Right cardiac atrium (tissue), 5 donors: ENCODE results near the gene PDCD1. TPM values are rescaled to one million over a fixed set of nuclear protein-coding genes. Genes with fewer than 3 reads are reported as not detected.
A peak's percentile ranks its signal among the peaks of the same experiment; 100 is the strongest.

Experiments used
- ATAC-seq, 2 donors: fragments of 200-7000 bp; cut with Tn5 transposase; one replicate each; pipeline versions ENCODE4 v1.8.0 to v1.9.1; 2020; ENCODE audit warnings: moderate library complexity in 2 of 2, mild to moderate bottlenecking in 1 of 2
- DNase-seq, 3 donors: peaks; one replicate each; pipeline ENCODE4 v3.0.0-alpha.2; 2020
- H3K27ac ChIP-seq: one replicate; pipeline ENCODE4 v1.5.1; 2013; ENCODE audit warnings: mild to moderate bottlenecking, low read length, control low read depth, moderate library complexity
- H3K27me3 ChIP-seq: one replicate; pipeline ENCODE4 v1.6.1; 2013; ENCODE audit not compliant: control insufficient read depth, insufficient read depth
- H3K4me1 ChIP-seq: one replicate; pipeline ENCODE4 v1.6.1; 2013; ENCODE audit warnings: low read length; ENCODE audit not compliant: control insufficient read depth, insufficient read depth
- H3K4me3 ChIP-seq: one replicate; pipeline ENCODE4 v1.5.1; 2013; ENCODE audit warnings: low read length, control low read depth
- H3K9me3 ChIP-seq: one replicate; pipeline ENCODE4 v1.6.1; 2013; ENCODE audit warnings: low read length; ENCODE audit not compliant: control insufficient read depth
- WGBS: extraction: QIAGEN DNeasy Blood & Tissue Kit; methylation state at CpG from one replicate; pipeline ENCODE4 v1.1.7; 2013; 5-methylcytosine and 5-hydroxymethylcytosine counted together
- intact Hi-C, 4 donors: fragments of 100-400 bp; cut with DNase I; formaldehyde crosslinking; loops; one replicate each; pipeline versions ENCODE4 v1.11.0 to v1.14.0; 2022 to 2023
- polyA plus RNA-seq: library from polyadenylated mRNA; stranded (reverse); fragments of 200-250 nt; gene quantifications from one replicate; pipeline ENCODE4 v1.2.3, GENCODE V29; 2013
- total RNA-seq, 4 donors: library from RNA; stranded (reverse); fragmentation: NEBNext Ultra II Directional; extraction: Animal tissue kit (Norgen Biotek cat#: 25700); gene quantifications; one replicate each; pipeline ENCODE4 v1.2.1, GENCODE V29; 2021
- donor health status: healthy with polysubstance abuse.
- donor health status: DM: no; HTN: yes; CAD: no.
- donor health status: DM: no; HTN: no; CAD: no.
- donor health status: DM: no; HTN: yes; CAD: no; lungs with severe emphysema.
- donor health status: DM: yes; HTN: yes; CAD: no.

The PDCD1 gene
- total and polyA plus RNA-seq, 5 donors: 5.2 to 7.4 (median 5.5) TPM

DNA sequence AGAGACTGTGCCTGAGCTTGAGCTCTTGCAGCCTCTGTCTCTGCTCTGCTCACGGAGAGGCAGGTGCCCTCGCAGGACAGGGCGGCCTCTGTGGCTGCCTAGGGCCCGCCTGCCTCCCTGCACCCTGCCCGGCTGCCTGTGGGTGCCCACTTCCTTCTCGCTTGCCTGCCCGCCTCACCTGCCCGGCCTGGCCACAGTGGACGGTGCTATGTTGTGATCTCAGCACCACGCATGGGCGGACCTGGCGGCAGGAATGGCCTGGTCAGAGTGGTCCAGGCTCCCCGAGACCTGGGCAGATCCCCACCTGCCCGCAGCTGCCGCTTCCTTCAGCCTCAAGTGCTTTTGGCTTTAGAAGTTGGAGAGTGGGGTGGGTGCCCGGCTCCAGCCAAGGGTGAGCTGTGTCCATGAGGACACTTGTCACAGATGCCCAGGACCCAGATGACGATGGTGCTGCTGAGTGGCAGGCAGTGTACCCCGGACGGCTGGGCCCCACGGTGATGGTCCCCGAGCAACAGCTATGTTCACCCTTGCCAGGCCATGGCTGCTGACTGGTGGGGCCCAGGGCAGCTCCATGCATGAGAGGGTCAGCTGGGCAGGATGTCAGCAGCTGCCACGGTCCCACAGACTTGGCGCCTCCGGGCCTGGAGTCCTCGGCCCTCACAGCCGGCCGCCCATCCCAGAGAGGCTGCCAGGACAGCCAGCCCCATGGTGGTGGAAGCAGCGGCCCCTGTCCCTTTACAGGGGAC lies 36.2 kb upstream of the PDCD1 start:
- no peak overlapping the region for H3K4me3 ChIP-seq
- no peaks in the 10 kb centered on the region for H3K4me1 ChIP-seq
- no peak overlapping the region for H3K27ac ChIP-seq
- H3K9me3 ChIP-seq: no peaks in the 10 kb centered on the region
- DNase-seq (peak in 1 of 3 donors; percentile 63), ATAC-seq (peak in 1 of 2 donors; percentile 3)
- intact Hi-C loops: no loop called here
- H3K27me3 ChIP-seq: no peaks in the 10 kb centered on the region
- WGBS: 87% methylated on average over 28 of the region's 28 CpGs

DNA sequence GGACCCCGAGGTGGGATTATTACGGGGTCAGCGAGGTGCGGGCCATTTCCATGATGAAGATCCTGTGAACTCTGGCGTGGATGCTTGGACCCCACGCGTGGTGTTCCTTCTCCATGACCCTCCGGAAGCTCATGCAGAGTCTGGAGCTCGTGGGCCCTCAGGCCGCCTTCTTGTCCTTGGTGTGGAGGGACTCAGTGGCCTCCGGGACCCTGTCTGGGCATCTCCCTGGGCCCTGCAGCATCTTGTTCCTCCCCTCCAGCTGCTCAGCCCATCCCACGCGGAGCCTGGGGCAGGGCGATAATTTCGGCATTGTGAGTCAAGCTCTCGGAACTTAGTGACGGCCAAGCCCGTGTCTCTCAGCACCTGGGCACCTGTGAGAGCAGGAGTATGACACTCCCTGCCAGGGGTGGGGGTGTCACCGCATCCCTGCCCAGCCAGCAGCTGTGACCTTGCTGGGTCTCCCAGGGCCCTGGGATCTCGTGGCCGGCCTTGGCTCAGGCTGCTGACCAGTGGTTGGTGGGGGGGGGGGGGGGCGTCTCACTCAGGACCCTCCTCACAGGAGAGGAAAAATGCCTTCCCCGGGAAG lies 35.5 kb upstream of the PDCD1 start:
- DNase-seq: no peak
- Histone ChIP-seq H3K27ac (no peak overlapping the region), H3K9me3 (no peaks in the 10 kb centered on the region), H3K4me1 (no peaks in the 10 kb centered on the region), H3K4me3 (no peak overlapping the region), H3K27me3 (no peaks in the 10 kb centered on the region)
- 81% methylated on average over 23 of the region's 23 CpGs for WGBS
- no peak for ATAC-seq
- intact Hi-C loops: no loop called here

DNA sequence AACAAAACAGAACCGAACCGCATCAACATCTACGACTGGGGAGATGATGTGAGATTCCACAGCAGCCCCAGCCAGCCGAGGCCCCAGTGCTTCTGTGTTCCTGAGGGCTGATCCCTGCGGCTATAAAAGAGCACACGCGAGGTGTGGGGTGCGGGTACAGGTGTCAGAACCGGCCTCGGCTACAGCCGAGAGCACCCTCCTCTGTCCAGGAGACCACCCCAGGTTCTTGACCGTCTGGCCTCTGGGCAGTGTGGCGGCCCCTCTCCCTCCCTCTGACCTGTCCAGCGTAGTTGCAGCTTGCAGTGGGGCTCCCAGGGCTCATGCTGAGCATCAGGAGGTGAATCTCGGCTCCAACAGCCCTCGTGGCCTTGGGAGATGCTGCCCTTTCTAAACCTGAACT lies 34.6 kb upstream of the PDCD1 start:
- H3K4me3 ChIP-seq: no peak overlapping the region
- WGBS: 83% methylated on average over 16 of the region's 16 CpGs
- intact Hi-C loops: no loop called here
- ATAC-seq (no peak), DNase-seq (no peak)
- no peaks in the 10 kb centered on the region for H3K9me3 ChIP-seq
- no peaks in the 10 kb centered on the region for H3K4me1 ChIP-seq
- no peaks in the 10 kb centered on the region for H3K27me3 ChIP-seq
- H3K27ac ChIP-seq: no peak overlapping the region

- Histone ChIP-seq H3K9me3 (no peaks in the 10 kb centered on the region), H3K27ac (no peak overlapping the region), H3K27me3 (no peaks in the 10 kb centered on the region), H3K4me1 (no peaks in the 10 kb centered on the region), H3K4me3 (no peak overlapping the region)
- DNase-seq (peak in 1 of 3 donors; percentile 43), ATAC-seq (no peak)
- WGBS: 80% methylated on average over 22 of the region's 22 CpGs
- intact Hi-C loops: no loop called here
These were observed 33.8 kb upstream of the PDCD1 start for GRCh38 chr2:241892299-241893137.

- no peak for DNase-seq
- H3K27me3 ChIP-seq: no peaks in the 10 kb centered on the region
- H3K4me3 ChIP-seq: no peak overlapping the region
- WGBS: 97% methylated on average over 3 of the region's 3 CpGs
- no peak overlapping the region for H3K27ac ChIP-seq
- no peaks in the 10 kb centered on the region for H3K4me1 ChIP-seq
- no peak for ATAC-seq
- no peaks in the 10 kb centered on the region for H3K9me3 ChIP-seq
- intact Hi-C loops: no loop called here
These were observed 33.2 kb upstream of the PDCD1 start for GRCh38 chr2:241891988-241892298.

- WGBS: 91% methylated on average over 27 of the region's 27 CpGs
- no peak for DNase-seq
- no peaks in the 10 kb centered on the region for H3K27me3 ChIP-seq
- intact Hi-C loops: no loop called here
- ATAC-seq: no peak
- H3K4me3 ChIP-seq: no peak overlapping the region
- H3K9me3 ChIP-seq: no peaks in the 10 kb centered on the region
- no peaks in the 10 kb centered on the region for H3K4me1 ChIP-seq
- H3K27ac ChIP-seq: no peak overlapping the region
These were observed 32.8 kb upstream of the PDCD1 start for GRCh38 chr2:241891315-241891987.

DNA sequence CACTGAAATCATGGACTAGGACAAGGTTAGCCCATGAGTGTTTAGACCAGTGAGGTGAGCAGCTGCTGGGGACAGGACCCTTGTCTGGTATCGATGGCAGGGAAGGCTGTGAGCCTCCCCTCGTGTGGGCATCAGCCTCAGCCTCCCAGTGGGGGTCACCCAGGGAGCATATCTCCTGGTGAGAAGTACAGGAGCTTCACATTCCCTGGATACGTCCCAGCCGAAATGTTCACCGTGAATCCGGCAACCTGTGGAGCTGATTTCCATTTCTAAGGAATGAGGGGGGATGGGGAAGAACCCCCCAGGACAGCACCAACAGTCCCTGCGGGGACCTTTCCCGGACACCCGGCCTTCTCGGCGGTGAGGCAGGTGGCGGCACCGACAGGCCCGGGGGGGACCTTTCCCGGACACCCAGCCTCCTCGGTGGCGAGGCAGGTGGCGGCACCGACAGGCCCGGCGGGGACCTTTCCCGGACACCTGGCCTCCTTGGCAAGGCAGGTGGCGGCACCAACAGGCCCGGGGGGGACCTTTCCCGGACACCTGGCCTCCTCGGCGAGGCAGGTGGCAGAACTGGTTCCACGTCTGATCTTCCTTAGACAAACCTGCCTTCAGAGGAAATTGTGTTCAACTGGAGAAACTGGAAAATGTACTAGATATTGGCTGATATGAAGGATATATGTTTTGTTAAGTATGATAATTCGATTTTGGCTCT lies 32.0 kb upstream of the PDCD1 start:
- Histone ChIP-seq H3K4me1 (no peaks in the 10 kb centered on the region), H3K4me3 (no peak overlapping the region), H3K27ac (no peak overlapping the region), H3K9me3 (no peaks in the 10 kb centered on the region), H3K27me3 (no peaks in the 10 kb centered on the region)
- 94% methylated on average over 29 of the region's 29 CpGs for WGBS
- intact Hi-C loops: no loop called here
- peak in 2 of 3 donors; percentile 7 to 22 for DNase-seq
- ATAC-seq: no peak

- WGBS: 51% methylated on average over 5 of the region's 6 CpGs
These were observed 29.9 kb upstream of the PDCD1 start for GRCh38 chr2:241888641-241889040.

DNA sequence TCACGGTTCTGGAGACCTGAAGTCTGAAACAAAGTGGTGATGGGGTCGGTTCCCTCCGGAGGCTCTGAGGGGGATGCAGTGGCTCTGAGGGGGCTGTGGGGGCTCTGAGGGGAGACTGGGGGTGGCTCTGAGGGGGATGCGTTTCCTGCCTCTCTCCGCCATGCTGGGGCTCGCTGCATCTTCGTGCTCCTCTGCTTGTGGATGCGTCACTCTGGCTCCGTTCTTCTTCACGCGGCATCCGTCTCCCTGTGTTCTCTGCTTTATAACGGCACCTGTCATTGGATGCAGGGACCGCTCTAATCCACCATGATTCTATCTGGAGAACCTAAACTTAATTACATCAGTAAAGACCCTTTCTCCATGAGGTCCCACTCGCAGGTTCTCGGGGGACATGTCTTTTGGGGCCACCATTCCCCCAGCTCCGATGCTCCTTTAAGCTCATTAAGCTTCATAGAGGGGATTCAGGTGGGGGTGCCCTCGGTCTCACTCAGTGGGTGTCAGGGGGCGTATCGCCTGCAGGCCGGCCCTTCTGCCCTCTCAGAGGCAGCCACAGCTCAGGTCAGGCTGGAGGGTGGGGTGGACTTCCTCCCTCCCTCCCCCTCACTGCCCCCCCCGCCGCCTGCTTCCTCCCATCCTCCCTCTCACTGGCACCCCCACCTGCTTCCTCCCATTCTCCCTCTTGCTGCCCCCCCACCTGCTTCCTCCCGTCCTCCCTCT lies 29.3 kb upstream of the PDCD1 start:
- Histone ChIP-seq H3K27me3 (no peaks in the 10 kb centered on the region), H3K9me3 (no peaks in the 10 kb centered on the region), H3K4me1 (no peaks in the 10 kb centered on the region), H3K27ac (no peak overlapping the region), H3K4me3 (no peak overlapping the region)
- intact Hi-C loops: no loop called here
- 87% methylated on average over 23 of the region's 24 CpGs for WGBS
- DNase-seq: peak in 1 of 3 donors; percentile 50
- no peak for ATAC-seq

More at GRCh38 chr2:241888641-241889040, 29.9 kb upstream of the PDCD1 start:
- Histone ChIP-seq H3K4me1 (no peaks in the 10 kb centered on the region), H3K27ac (no peak overlapping the region), H3K9me3 (no peaks in the 10 kb centered on the region), H3K4me3 (no peak overlapping the region), H3K27me3 (no peaks in the 10 kb centered on the region)
- ATAC-seq: no peak
- intact Hi-C loops: no loop called here
- DNase-seq: no peak

DNA sequence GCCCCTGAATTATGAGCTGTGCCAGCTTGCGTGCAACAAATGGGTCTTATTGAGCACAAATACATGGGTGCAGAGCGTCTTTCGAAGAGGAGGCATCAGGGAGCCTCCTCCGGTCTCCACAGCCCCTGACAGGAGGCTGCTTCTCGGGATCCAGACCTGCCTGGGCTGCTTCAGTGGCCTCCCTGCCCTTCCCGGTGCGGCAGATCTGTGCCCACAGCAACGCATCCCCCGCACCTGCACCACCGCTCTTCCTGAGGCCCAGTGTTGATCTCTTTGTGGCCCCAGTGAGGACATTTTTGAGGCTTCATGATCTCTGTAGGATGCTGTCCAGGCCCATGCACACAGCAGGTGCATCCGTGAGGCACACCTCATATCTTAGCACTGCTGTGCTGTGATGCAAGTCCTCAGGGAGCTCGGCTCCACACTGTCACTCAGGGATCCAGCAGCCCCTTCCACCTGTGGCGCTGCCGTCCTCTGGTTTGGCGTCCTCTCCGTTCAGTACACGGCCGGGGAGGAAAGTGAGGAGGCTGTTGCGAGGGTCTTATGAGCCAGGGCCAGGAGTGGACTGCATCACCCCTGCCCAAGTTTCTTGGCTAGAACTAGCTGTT lies 28.2 kb upstream of the PDCD1 start:
- intact Hi-C loops: no loop called here
- Histone ChIP-seq H3K4me3 (no peak overlapping the region), H3K27ac (no peak overlapping the region), H3K9me3 (no peaks in the 10 kb centered on the region), H3K27me3 (no peaks in the 10 kb centered on the region), H3K4me1 (no peaks in the 10 kb centered on the region)
- no peak for ATAC-seq
- 96% methylated on average over 19 of the region's 19 CpGs for WGBS
- no peak for DNase-seq
